Left ventricle myocardium inferior (tissue), 1 donor: ENCODE data around the gene DTL. TPM values are rescaled to one million over a fixed set of nuclear protein-coding genes. Genes with fewer than 3 reads are reported as not detected.

Experiments
- DNase-seq: peaks from one replicate; pipeline ENCODE4 v3.0.0-alpha.2; 2020
- H3K27ac ChIP-seq: fragments of 200-600 bp; replicated peaks from 2 replicates; pipeline ENCODE4 v1.8.0; 2021
- H3K27me3 ChIP-seq: fragments of 200-600 bp; 2 replicates; pipeline ENCODE4 v1.8.0; 2021; ENCODE audit warnings: low read depth
- H3K36me3 ChIP-seq: fragments of 200-600 bp; 2 replicates; pipeline ENCODE4 v1.8.0; 2021
- H3K4me1 ChIP-seq: fragments of 200-600 bp; 2 replicates; pipeline ENCODE4 v1.8.0; 2021
- H3K4me3 ChIP-seq: fragments of 200-600 bp; 2 replicates; pipeline ENCODE4 v1.8.0; 2021; ENCODE audit warnings: mild to moderate bottlenecking, moderate library complexity
- H3K9me3 ChIP-seq: fragments of 200-600 bp; replicated peaks from 2 replicates; pipeline ENCODE4 v1.8.0; 2021
- CTCF ChIP-seq: fragments of 200-600 bp; IDR thresholded peaks from 2 replicates; pipeline ENCODE4 v1.8.0; 2021; ENCODE audit warnings: antibody characterized with exemption, mild to moderate bottlenecking, borderline replicate concordance
- intact Hi-C: fragments of 100-400 bp; cut with micrococcal nuclease; formaldehyde crosslinking; loops from one replicate; pipeline ENCODE4 v1.11.0; 2022
- total RNA-seq: library from RNA; stranded (reverse); fragmentation: NEBNext Ultra II Directional; extraction: Animal tissue kit (Norgen Biotek cat#: 25700); gene quantifications from one replicate; pipeline ENCODE4 v1.2.1, GENCODE V29; 2021
- donor health status: DM: no; HTN: yes; CAD: no; lungs with severe emphysema.

DTL gene
- total RNA-seq, 1 donor from 2014 or later = 0.30 TPM

GRCh38 chr1:212078826-212079225 is 43.3 kb downstream of the DTL start:
- Histone ChIP-seq H3K4me3 (no peak overlapping the region), H3K27me3 (no peaks in the 10 kb centered on the region), H3K9me3 (no peaks in the 10 kb centered on the region), H3K4me1 (peaks cover 13% of the 10 kb centered on the region), H3K27ac (no peak overlapping the region), H3K36me3 (no peaks in the 10 kb centered on the region)
- no peak for TF ChIP-seq CTCF
- no peak for DNase-seq
- intact Hi-C loops = no loop called here

- no peak for DNase-seq
- no peak for TF ChIP-seq CTCF
- H3K27ac ChIP-seq = no peak overlapping the region
- H3K4me3 ChIP-seq = no peak overlapping the region
- H3K27me3 ChIP-seq = no peaks in the 10 kb centered on the region
- H3K36me3 ChIP-seq = no peaks in the 10 kb centered on the region
- intact Hi-C loops = no loop called here
- H3K9me3 ChIP-seq = no peaks in the 10 kb centered on the region
- peaks cover 14% of the 10 kb centered on the region for H3K4me1 ChIP-seq
These were observed 47.3 kb downstream of the DTL start for GRCh38 chr1:212082765-212083406.

GRCh38 chr1:212089560-212090163 is 54.1 kb downstream of the DTL start:
- H3K27me3 ChIP-seq = no peaks in the 10 kb centered on the region
- no peak for TF ChIP-seq CTCF
- no peaks in the 10 kb centered on the region for H3K36me3 ChIP-seq
- H3K4me1 ChIP-seq = peaks cover 31% of the 10 kb centered on the region
- no peak overlapping the region for H3K4me3 ChIP-seq
- intact Hi-C loops = no loop called here
- peak overlapping the region; percentile 85 for H3K27ac ChIP-seq
- DNase-seq = no peak
- peaks cover 7% of the 10 kb centered on the region for H3K9me3 ChIP-seq

GRCh38 chr1:212091438-212092121 is 56.0 kb downstream of the DTL start:
- no peak for DNase-seq
- intact Hi-C loops = no loop called here

GRCh38 chr1:212097360-212097759 is 61.8 kb downstream of the DTL start:
- DNase-seq = no peak
- Histone ChIP-seq H3K27me3 (no peaks in the 10 kb centered on the region), H3K9me3 (peaks cover 25% of the 10 kb centered on the region), H3K36me3 (no peaks in the 10 kb centered on the region), H3K4me1 (no peaks in the 10 kb centered on the region), H3K4me3 (no peak overlapping the region), H3K27ac (no peak overlapping the region)
- TF ChIP-seq CTCF = no peak
- intact Hi-C loops = no loop called here

More at GRCh38 chr1:212091438-212092121, 56.0 kb downstream of the DTL start:
- Histone ChIP-seq H3K27me3 (no peaks in the 10 kb centered on the region), H3K4me1 (peaks cover 31% of the 10 kb centered on the region), H3K27ac (no peak overlapping the region), H3K36me3 (no peaks in the 10 kb centered on the region), H3K9me3 (peaks cover 16% of the 10 kb centered on the region), H3K4me3 (no peak overlapping the region)
- TF ChIP-seq CTCF = no peak
